NB4 (cell line): Measurements from ENCODE around the gene PRKG1.

Source experiments
- DNase-seq: peaks from one replicate; pipeline ENCODE4 v3.0.0; 2010; ENCODE audit warnings: low read depth
- H3K4me3 ChIP-seq: one replicate; pipeline ENCODE4 v1.5.1; 2011; ENCODE audit warnings: mild to moderate bottlenecking, low read depth, low read length, moderate library complexity
- MYC ChIP-seq: IDR thresholded peaks from 2 replicates; pipeline ENCODE4 v1.6.1; 2011; ENCODE audit warnings: low read depth, low read length
- POLR2A ChIP-seq: IDR thresholded peaks from 2 replicates; pipeline ENCODE4 v1.6.1; 2011; ENCODE audit warnings: mild to moderate bottlenecking; ENCODE audit not compliant: insufficient read length; ENCODE audit errors: extremely low read depth
- TF ChIP-seq, protein P1 (sequence below): IDR thresholded peaks from 2 replicates; pipeline ENCODE4 v1.6.1; 2011; ENCODE audit warnings: low read depth, low read length
- TF ChIP-seq, protein P2 (sequence below): IDR thresholded peaks from one replicate; pipeline ENCODE4 v1.5.1; 2012; ENCODE audit warnings: low read depth, low read length

Gene PRKG1

DNA sequence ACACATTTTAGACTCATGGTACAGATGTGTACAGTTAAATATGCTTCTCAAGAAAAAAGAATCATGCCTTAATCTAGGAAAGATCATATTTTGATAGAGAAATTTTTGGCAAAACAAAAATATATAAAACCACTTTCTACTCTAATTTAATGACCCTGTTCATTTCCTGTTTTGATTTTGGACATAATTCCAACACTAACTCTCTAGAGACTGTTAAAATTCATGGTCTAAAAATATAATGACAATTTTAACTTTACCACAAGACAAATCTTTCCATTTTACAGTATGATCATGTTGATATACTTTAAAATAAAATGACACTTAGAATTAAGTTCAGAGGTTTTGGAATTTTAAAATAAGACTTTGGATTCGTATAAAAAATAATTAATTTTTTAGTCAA lies 45.2 kb downstream of the PRKG1 start:
- TF ChIP-seq MYC, result no peak
- TF ChIP-seq, protein P1, sequence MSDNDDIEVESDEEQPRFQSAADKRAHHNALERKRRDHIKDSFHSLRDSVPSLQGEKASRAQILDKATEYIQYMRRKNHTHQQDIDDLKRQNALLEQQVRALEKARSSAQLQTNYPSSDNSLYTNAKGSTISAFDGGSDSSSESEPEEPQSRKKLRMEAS, result no peak
- TF ChIP-seq, protein P2, sequence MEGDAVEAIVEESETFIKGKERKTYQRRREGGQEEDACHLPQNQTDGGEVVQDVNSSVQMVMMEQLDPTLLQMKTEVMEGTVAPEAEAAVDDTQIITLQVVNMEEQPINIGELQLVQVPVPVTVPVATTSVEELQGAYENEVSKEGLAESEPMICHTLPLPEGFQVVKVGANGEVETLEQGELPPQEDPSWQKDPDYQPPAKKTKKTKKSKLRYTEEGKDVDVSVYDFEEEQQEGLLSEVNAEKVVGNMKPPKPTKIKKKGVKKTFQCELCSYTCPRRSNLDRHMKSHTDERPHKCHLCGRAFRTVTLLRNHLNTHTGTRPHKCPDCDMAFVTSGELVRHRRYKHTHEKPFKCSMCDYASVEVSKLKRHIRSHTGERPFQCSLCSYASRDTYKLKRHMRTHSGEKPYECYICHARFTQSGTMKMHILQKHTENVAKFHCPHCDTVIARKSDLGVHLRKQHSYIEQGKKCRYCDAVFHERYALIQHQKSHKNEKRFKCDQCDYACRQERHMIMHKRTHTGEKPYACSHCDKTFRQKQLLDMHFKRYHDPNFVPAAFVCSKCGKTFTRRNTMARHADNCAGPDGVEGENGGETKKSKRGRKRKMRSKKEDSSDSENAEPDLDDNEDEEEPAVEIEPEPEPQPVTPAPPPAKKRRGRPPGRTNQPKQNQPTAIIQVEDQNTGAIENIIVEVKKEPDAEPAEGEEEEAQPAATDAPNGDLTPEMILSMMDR, result no peak
- no peak for TF ChIP-seq POLR2A
- no peak overlapping the region for H3K4me3 ChIP-seq
- no peak for DNase-seq

DNA sequence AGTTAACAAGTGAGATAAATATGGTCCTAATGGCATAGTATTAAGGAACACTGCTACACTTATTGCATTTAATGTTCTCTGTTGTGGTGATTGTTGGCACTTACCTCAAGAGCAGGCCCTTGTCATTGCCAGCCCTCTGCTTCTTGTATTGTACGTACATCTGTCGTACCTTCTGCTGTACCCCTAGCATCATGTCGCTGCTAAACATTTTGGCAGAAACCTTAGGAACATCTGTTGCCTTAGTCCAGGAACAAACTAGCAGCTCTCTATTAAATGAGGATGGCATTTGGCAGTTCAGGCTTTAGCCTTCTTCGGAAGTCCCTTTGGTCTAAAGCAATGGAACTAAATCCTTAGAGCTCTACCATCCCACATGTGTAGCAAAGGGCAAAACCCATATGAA lies 47.6 kb downstream of the PRKG1 start:
- no peak for DNase-seq
- H3K4me3 ChIP-seq, result no peak overlapping the region
- TF ChIP-seq POLR2A (no peak), MYC (no peak)
- TF ChIP-seq, protein P2, result no peak
- TF ChIP-seq, protein P1, result no peak

DNA sequence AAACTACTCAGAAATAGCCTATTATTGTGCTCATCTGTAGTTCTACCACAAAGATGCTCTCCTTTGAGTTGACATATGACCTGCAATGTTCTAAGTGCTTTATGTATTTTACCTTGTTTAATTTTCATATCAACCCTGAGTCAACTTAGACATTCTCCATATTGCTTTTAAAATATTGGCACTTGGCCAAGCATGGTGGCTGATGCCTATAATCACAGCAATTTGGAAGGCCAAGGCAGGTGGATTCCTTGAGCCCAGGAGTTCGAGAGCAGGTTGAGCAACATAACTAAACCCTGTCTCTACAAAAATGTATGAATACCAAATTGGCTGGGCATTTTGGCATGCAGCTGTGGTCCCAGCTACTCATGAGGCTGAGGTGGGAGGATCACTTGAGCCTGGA lies 50.6 kb downstream of the PRKG1 start:
- no peak overlapping the region for H3K4me3 ChIP-seq
- no peak for TF ChIP-seq MYC
- TF ChIP-seq, protein P1, result no peak
- TF ChIP-seq, protein P2, result no peak
- DNase-seq, result no peak

DNA sequence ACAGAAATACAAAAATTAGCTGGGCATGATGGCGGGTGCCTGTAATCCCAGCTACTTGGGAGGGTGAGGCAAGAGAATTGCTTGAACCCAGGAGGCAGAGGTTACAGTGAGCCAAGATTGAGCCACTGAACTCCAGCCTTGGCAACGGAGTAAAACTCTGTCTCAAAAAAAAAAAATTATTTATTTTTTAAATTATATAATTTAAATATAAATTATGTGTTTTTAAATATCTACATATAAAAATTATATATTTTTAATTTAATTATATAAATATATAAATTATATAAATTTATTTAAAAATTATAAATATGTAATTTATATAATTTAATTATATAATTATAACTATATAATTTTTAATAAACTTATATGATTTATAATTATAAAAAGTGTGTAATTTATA lies 51.2 kb downstream of the PRKG1 start:
- TF ChIP-seq, protein P1, result no peak
- no peak overlapping the region for H3K4me3 ChIP-seq
- DNase-seq, result no peak

DNA sequence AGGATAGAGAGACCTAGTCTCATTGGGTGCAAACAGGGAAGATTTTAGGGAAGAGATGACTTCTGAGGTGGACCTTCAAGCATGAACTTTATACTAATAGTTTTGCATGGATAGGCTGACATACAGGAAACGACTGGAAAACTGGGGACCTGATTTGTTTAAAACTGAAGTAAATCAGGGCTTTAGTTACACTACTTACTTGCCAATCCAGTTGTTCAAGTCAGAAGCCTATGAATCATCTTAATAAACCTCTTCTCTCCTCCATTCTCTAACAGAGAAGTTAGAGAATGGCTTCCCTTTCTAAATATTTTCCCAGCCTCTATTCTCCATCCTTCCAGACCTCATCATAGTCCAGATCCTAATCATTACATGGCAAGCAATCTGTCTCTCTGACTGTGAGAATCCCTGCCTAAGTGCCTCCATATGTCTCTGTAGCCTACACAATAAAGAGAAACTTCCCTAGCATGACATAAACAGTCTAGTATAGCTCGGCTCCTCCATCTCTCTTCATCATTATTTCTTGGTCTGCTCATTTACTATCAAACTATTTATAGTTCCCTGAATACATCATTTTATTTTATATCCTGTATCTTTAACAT lies 55.8 kb downstream of the PRKG1 start:
- no peak for TF ChIP-seq MYC
- TF ChIP-seq, protein P1, result no peak
- no peak for TF ChIP-seq POLR2A
- TF ChIP-seq, protein P2, result no peak
- H3K4me3 ChIP-seq, result no peak overlapping the region
- no peak for DNase-seq

DNA sequence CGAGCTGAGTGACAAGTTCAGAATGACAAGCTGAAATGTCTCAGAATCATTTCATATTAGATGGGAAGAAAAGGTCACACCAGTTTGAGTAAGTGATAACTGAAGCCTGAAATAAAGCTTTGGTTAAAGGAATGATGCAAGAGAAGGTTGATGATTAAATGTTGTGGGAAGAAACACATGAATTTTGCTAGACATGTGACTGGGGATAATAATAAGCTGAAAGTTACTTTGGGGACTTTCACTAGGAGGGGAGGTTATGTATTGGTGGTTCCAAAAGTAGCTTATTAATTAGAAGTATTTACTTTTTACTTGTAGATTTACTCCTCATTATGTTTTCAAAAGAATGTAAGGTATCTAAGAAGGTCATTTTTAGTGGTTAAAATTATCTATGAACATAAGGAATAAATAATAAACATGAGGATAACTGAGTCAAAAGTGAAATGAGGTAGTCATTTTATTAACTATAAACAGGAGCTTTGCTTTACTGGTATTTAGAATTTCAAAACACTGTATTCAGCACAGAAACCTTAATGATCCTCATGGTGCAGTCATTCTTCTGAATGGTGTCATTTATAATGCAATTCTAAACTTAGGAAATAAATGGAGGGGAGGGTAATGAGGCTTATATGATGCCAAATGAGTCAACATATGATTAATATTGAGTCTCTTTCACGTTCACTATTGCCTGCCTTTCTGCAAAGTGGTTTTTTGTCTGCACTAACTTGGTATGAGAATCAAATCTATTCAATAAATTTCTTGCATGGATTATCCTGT lies 63.7 kb downstream of the PRKG1 start:
- DNase-seq, result no peak
- TF ChIP-seq MYC (no peak), POLR2A (no peak)
- TF ChIP-seq, protein P2, result no peak
- no peak overlapping the region for H3K4me3 ChIP-seq
